OCI-LY3 (cell line): ENCODE results near the gene ALDH1A3.

Experiments
- CTCF ChIP-seq: fragments of 200-600, 300-600 bp; sonication (generic); IDR thresholded peaks from 2 replicates; pipeline ENCODE4 v1.5.1; 2014; ENCODE audit warnings: antibody characterized with exemption, low read length, low read depth
- EZH2phosphoT487 ChIP-seq: fragments of 200-600 bp; shearing (Covaris generic); IDR thresholded peaks from 2 replicates; pipeline ENCODE4 v1.6.1; 2018; ENCODE audit warnings: antibody characterized with exemption, mixed run types, low read depth

DNA sequence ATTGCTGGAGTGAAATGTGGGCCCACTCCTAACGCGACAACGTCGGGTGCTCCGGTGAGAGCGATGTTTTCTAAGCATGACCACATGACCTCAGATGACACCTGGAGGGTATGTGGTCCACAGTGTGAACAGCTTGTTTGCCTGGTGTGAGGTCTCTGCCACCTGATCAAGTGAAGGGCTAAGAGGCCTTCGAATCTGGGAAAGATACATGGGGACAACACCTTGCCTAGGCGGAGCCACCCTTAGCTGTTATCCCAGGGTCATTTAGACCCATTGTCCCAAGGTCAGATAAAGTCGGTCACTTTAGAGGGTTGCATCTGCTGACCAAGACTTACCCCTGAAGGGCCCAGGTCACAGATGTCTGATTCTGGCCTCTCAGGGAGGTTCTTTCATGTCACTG, 34.9 kb upstream of the ALDH1A3 start:
- TF ChIP-seq CTCF (no peak), EZH2phosphoT487 (no peak)
